Panc1 (cell line): ENCODE measurements around the gene STX3. TPM values are rescaled to one million over a fixed set of nuclear protein-coding genes. Genes with fewer than 3 reads are reported as not detected.

Experiments
- ATAC-seq: fragments of 200-7000 bp; cut with Tn5 transposase; 2 replicates; pipeline ENCODE4 v1.9.1; 2020; ENCODE audit warnings: mild to moderate bottlenecking, moderate library complexity
- BruUV-seq: library from RNA; stranded (reverse); fragments of 400-500 nt; replicated peaks from 2 replicates; lab custom pipeline; 2021; lab: Mats Ljungman, UMichigan
- CTCF ChIA-PET: fragments of 300-600 bp; sonication (Branson Sonifier 250); formaldehyde crosslinking; loops from one replicate; lab custom pipeline; 2022; ENCODE audit warnings: antibody characterized with exemption; lab: Charles Lee
- POLR2A ChIA-PET: fragments of 300-600 bp; sonication (Branson Sonifier 250); formaldehyde crosslinking; loops from one replicate; lab custom pipeline; 2022; ENCODE audit warnings: antibody characterized with exemption; lab: Charles Lee
- DNase-seq: peaks from one replicate; pipeline ENCODE4 v3.0.0-alpha.2; 2010; ENCODE audit warnings: low read depth, low spot score
- H3K27ac ChIP-seq: 2 replicates; pipeline ENCODE4 v1.5.1; 2011; ENCODE audit warnings: mild to moderate bottlenecking, low read length, inconsistent platforms
- H3K27me3 ChIP-seq: fragments of 200-500 bp; sonication (Bioruptor generic); 2 replicates; pipeline ENCODE4 v1.6.0; 2014; ENCODE audit warnings: low read length, inconsistent platforms; ENCODE audit not compliant: control insufficient read depth, insufficient read depth
- H3K36me3 ChIP-seq: fragments of 200-500 bp; sonication (Bioruptor generic); 2 replicates; pipeline ENCODE4 v1.5.1; 2014; ENCODE audit warnings: inconsistent platforms, mild to moderate bottlenecking, low read length, moderate library complexity; ENCODE audit not compliant: control insufficient read depth, insufficient read depth
- H3K4me1 ChIP-seq: 2 replicates; pipeline ENCODE4 v1.5.1; 2011; ENCODE audit warnings: inconsistent platforms, mild to moderate bottlenecking, low read length, moderate library complexity; ENCODE audit not compliant: control insufficient read depth, insufficient read depth
- H3K4me3 ChIP-seq, 2 experiments: 2 replicates each; pipeline ENCODE4 v1.5.1; 2011 to 2012; ENCODE audit warnings: low read depth in 2 of 2, low read length in 2 of 2, mild to moderate bottlenecking in 2 of 2, inconsistent platforms in 1 of 2, moderate library complexity in 1 of 2
- H3K9me3 ChIP-seq: fragments of 200-500 bp; sonication (Bioruptor generic); 2 replicates; pipeline ENCODE4 v1.5.1; 2014; ENCODE audit warnings: low read depth, mild to moderate bottlenecking, inconsistent platforms, low read length, moderate library complexity; ENCODE audit not compliant: control insufficient read depth, insufficient read depth
- CTCF ChIP-seq: fragments of 450-650 bp; IDR thresholded peaks from 2 replicates; pipeline ENCODE4 v1.5.1; 2017; ENCODE audit warnings: mild to moderate bottlenecking
- POLR2AphosphoS5 ChIP-seq: IDR thresholded peaks from 2 replicates; pipeline ENCODE4 v1.6.1; 2012; ENCODE audit warnings: mild to moderate bottlenecking, low read depth, low read length, moderate library complexity
- REST ChIP-seq, 2 experiments: IDR thresholded peaks; 2 replicates each; pipeline ENCODE4 v1.6.1; 2011 to 2012; ENCODE audit warnings: low read depth in 2 of 2, control low read depth in 1 of 2, low read length in 1 of 2, mild to moderate bottlenecking in 1 of 2, moderate library complexity in 1 of 2; ENCODE audit not compliant: insufficient read depth in 1 of 2
- SIN3A ChIP-seq: IDR thresholded peaks from 2 replicates; pipeline ENCODE4 v1.6.1; 2012; ENCODE audit warnings: low read depth, mild to moderate bottlenecking, low read length, moderate library complexity, borderline replicate concordance; ENCODE audit not compliant: insufficient read depth
- TCF7L2 ChIP-seq: IDR thresholded peaks from 2 replicates; pipeline ENCODE4 v1.6.1; 2011; ENCODE audit warnings: mild to moderate bottlenecking, low read depth, low read length, inconsistent platforms
- in situ Hi-C: cut with HindIII; loops from 2 replicates; pipeline ENCODE4 v1.10.0; 2016; ENCODE audit warnings: low sequenced_read_pairs, low pct_unique_long_range_greater_than_20kb
- intact Hi-C: fragments of 100-400 bp; cut with micrococcal nuclease; formaldehyde crosslinking; loops from one replicate; pipeline ENCODE4 v1.10.0; 2022; ENCODE audit not compliant: unreplicated experiment
- total RNA-seq: library from RNA; stranded (reverse); gene quantifications from one replicate; pipeline ENCODE4 v1.2.1, GENCODE V29; 2021; ENCODE audit not compliant: unreplicated experiment

STX3 gene
- total RNA-seq, 1 experiment from 2014 or later, result 34.8 TPM

- no peaks in the 10 kb centered on the region for H3K9me3 ChIP-seq
- in situ Hi-C loops, result no loop called here
- TF ChIP-seq SIN3A, result no peak
- TF ChIP-seq CTCF, result no peak
- TF ChIP-seq TCF7L2, result no peak
- TF ChIP-seq REST (IDR thresholded peaks at IDR 0.05; ENCODE audit: insufficient read depth in 1 of 2, low read depth in 2 of 2, low read length in 1 of 2), result no peak
- TF ChIP-seq POLR2AphosphoS5, result no peak
- intact Hi-C loops, result no loop called here
- H3K27ac ChIP-seq, result no peak overlapping the region
- H3K4me3 ChIP-seq, result no peak overlapping the region
- DNase-seq, result no peak
- ChIA-PET POLR2A (no interaction called here), CTCF (no interaction called here)
- H3K4me1 ChIP-seq, result no peaks in the 10 kb centered on the region
- no peak for ATAC-seq
- BruUV-seq, result no TSS peak
- no peaks in the 10 kb centered on the region for H3K36me3 ChIP-seq
- no peaks in the 10 kb centered on the region for H3K27me3 ChIP-seq
Observed at GRCh38 chr11:59729834-59730233, 25.3 kb upstream of the STX3 start.

- H3K4me3 ChIP-seq, result no peak overlapping the region
- in situ Hi-C loops, result no loop called here
- no peaks in the 10 kb centered on the region for H3K36me3 ChIP-seq
- no peak for TF ChIP-seq SIN3A
- TF ChIP-seq TCF7L2, result no peak
- no peak for TF ChIP-seq REST (IDR thresholded peaks at IDR 0.05; ENCODE audit: insufficient read depth in 1 of 2, low read depth in 2 of 2, low read length in 1 of 2)
- no peak for TF ChIP-seq POLR2AphosphoS5
- no peak for TF ChIP-seq CTCF
- POLR2A ChIA-PET, result no interaction called here
- no peaks in the 10 kb centered on the region for H3K9me3 ChIP-seq
- no peak overlapping the region for H3K27ac ChIP-seq
- CTCF ChIA-PET, result no interaction called here
- intact Hi-C loops, result no loop called here
- no peaks in the 10 kb centered on the region for H3K4me1 ChIP-seq
- no peak for DNase-seq
- ATAC-seq, result no peak
- no TSS peak for BruUV-seq
- no peaks in the 10 kb centered on the region for H3K27me3 ChIP-seq
Observed at GRCh38 chr11:59730896-59731565, 24.1 kb upstream of the STX3 start.
